Smooth muscle cell (in vitro differentiated cells): Measurements from ENCODE around the gene GRM7. TPM values are rescaled to one million over a fixed set of nuclear protein-coding genes. Genes with fewer than 3 reads are reported as not detected.

ENCODE experiments used
- DNase-seq: peaks from one replicate; lab custom pipeline; 2025; ENCODE audit not compliant: unreplicated experiment; lab: John Stamatoyannopoulos, UW
- H2AFZ ChIP-seq: fragments of 200-600 bp; sonication (generic); 2 replicates; pipeline ENCODE4 v1.6.0; 2016; ENCODE audit warnings: antibody characterized with exemption, low read depth, mild to moderate bottlenecking
- H3F3A ChIP-seq: fragments of 200-600 bp; sonication (generic); 2 replicates; pipeline ENCODE4 v1.6.0; 2017; ENCODE audit warnings: antibody characterized with exemption, low read depth
- H3K27ac ChIP-seq: fragments of 200-600 bp; sonication (generic); 2 replicates; pipeline ENCODE4 v1.5.1; 2016; ENCODE audit warnings: low read depth, mild to moderate bottlenecking
- H3K27me3 ChIP-seq: fragments of 200-600 bp; sonication (generic); 2 replicates; pipeline ENCODE4 v1.6.1; 2016; ENCODE audit warnings: low read depth, mild to moderate bottlenecking
- H3K36me3 ChIP-seq: fragments of 200-600 bp; sonication (generic); 2 replicates; pipeline ENCODE4 v1.5.1; 2016; ENCODE audit warnings: low read depth
- H3K4me1 ChIP-seq: fragments of 200-600 bp; sonication (generic); 2 replicates; pipeline ENCODE4 v1.5.1; 2016; ENCODE audit warnings: low read depth
- H3K4me2 ChIP-seq: fragments of 200-600 bp; sonication (generic); 2 replicates; pipeline ENCODE4 v1.6.0; 2016; ENCODE audit warnings: mild to moderate bottlenecking
- H3K4me3 ChIP-seq: fragments of 200-600 bp; sonication (generic); 2 replicates; pipeline ENCODE4 v1.5.1; 2016; ENCODE audit warnings: mild to moderate bottlenecking
- H3K79me2 ChIP-seq: fragments of 200-600 bp; sonication (generic); 2 replicates; pipeline ENCODE4 v1.6.0; 2016; ENCODE audit warnings: low read depth, mild to moderate bottlenecking
- H3K9ac ChIP-seq: fragments of 200-600 bp; sonication (generic); 2 replicates; pipeline ENCODE4 v1.6.0; 2016; ENCODE audit warnings: low read depth
- H3K9me3 ChIP-seq: fragments of 200-600 bp; sonication (generic); replicated peaks from 2 replicates; pipeline ENCODE4 v1.5.1; 2016; ENCODE audit warnings: low read depth
- H4K20me1 ChIP-seq: fragments of 200-600 bp; sonication (generic); 2 replicates; pipeline ENCODE4 v1.6.0; 2016; ENCODE audit warnings: low read depth
- WGBS: methylation state at CpG from one replicate; pipeline ENCODE4 v1.1.7; 2016; ENCODE audit warnings: low lambda C conversion rate; 5-methylcytosine and 5-hydroxymethylcytosine counted together
- polyA plus RNA-seq: library from polyadenylated mRNA; unstranded; fragments of >200 nt; fragmentation: Nextera tagmentation; extraction: Ambion mirVana; gene quantifications from 2 replicates; pipeline ENCODE4 v1.2.1, GENCODE V29; 2016
- total RNA-seq: library from RNA; depleted of rRNA; stranded (reverse); fragments of >200 nt; gene quantifications from 2 replicates; pipeline ENCODE4 v1.2.3, GENCODE V29; 2014
- TF ChIP-seq, protein P1 (sequence below): fragments of 200-600 bp; sonication (generic); IDR thresholded peaks from 2 replicates; pipeline ENCODE4 v1.5.1; 2017; ENCODE audit warnings: borderline replicate concordance, mild to moderate bottlenecking, antibody characterized with exemption; ENCODE audit not compliant: insufficient read depth, poor library complexity, severe bottlenecking

Gene GRM7
- total and polyA plus RNA-seq, 2 experiments from 2014 or later, result not detected

GRCh38 chr3:7487763-7488162 lies 626.8 kb downstream of the GRM7 start:
- no peaks in the 10 kb centered on the region for H3K4me1 ChIP-seq
- no peak for DNase-seq
- H3K27me3 ChIP-seq, result no peaks in the 10 kb centered on the region
- H3K9ac ChIP-seq, result no peak overlapping the region
- no peaks in the 10 kb centered on the region for H4K20me1 ChIP-seq
- H3K27ac ChIP-seq, result no peak overlapping the region
- no peaks in the 10 kb centered on the region for H3K9me3 ChIP-seq
- TF ChIP-seq, protein P1, sequence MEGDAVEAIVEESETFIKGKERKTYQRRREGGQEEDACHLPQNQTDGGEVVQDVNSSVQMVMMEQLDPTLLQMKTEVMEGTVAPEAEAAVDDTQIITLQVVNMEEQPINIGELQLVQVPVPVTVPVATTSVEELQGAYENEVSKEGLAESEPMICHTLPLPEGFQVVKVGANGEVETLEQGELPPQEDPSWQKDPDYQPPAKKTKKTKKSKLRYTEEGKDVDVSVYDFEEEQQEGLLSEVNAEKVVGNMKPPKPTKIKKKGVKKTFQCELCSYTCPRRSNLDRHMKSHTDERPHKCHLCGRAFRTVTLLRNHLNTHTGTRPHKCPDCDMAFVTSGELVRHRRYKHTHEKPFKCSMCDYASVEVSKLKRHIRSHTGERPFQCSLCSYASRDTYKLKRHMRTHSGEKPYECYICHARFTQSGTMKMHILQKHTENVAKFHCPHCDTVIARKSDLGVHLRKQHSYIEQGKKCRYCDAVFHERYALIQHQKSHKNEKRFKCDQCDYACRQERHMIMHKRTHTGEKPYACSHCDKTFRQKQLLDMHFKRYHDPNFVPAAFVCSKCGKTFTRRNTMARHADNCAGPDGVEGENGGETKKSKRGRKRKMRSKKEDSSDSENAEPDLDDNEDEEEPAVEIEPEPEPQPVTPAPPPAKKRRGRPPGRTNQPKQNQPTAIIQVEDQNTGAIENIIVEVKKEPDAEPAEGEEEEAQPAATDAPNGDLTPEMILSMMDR, result no peak
- H3K4me2 ChIP-seq, result no peak overlapping the region
- no peaks in the 10 kb centered on the region for H3K36me3 ChIP-seq
- no peaks in the 10 kb centered on the region for H3F3A ChIP-seq
- H2AFZ ChIP-seq, result no peak overlapping the region
- H3K4me3 ChIP-seq, result no peak overlapping the region
- no peaks in the 10 kb centered on the region for H3K79me2 ChIP-seq
- 88% methylated on average over 1 of the region's 1 CpG for WGBS

DNA sequence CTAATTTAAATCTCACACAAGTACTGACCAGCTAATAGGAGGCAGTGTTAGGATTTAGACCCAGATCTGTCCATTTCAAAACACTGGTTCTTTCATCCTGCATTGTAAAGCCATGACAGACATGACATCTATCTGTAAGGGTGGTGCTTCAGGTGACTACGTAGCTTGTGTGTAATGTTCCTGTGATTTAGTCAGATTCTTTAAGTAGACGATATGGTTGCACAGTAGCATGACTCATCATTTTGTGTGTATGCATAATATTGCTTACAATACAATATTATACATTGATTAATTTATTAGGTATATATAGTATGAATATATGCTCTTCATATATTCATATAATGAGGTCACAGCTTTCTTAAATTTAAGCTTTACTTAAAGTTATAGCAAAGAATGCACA lies 628.5 kb downstream of the GRM7 start:
- no peaks in the 10 kb centered on the region for H3K79me2 ChIP-seq
- no peak overlapping the region for H3K9ac ChIP-seq
- H3K4me3 ChIP-seq, result no peak overlapping the region
- H3K27me3 ChIP-seq, result no peaks in the 10 kb centered on the region
- no peaks in the 10 kb centered on the region for H4K20me1 ChIP-seq
- H3K4me1 ChIP-seq, result no peaks in the 10 kb centered on the region
- H3K27ac ChIP-seq, result no peak overlapping the region
- 84% methylated on average over 2 of the region's 2 CpGs for WGBS
- H3K36me3 ChIP-seq, result no peaks in the 10 kb centered on the region
- H2AFZ ChIP-seq, result no peak overlapping the region
- no peak overlapping the region for H3K4me2 ChIP-seq
- H3K9me3 ChIP-seq, result no peaks in the 10 kb centered on the region
- TF ChIP-seq, protein P1, result no peak
- DNase-seq, result no peak
- no peaks in the 10 kb centered on the region for H3F3A ChIP-seq

- no peak for DNase-seq
- Histone ChIP-seq H3K4me2 (no peak overlapping the region), H4K20me1 (no peaks in the 10 kb centered on the region), H3K9ac (no peak overlapping the region), H3K27me3 (no peaks in the 10 kb centered on the region), H3K4me3 (no peak overlapping the region), H3K4me1 (no peaks in the 10 kb centered on the region), H3K9me3 (no peaks in the 10 kb centered on the region), H3K79me2 (no peaks in the 10 kb centered on the region), H3F3A (no peaks in the 10 kb centered on the region), H3K27ac (no peak overlapping the region), H3K36me3 (no peaks in the 10 kb centered on the region), H2AFZ (no peak overlapping the region)
- TF ChIP-seq, protein P1, result no peak
- 95% methylated on average over 3 of the region's 3 CpGs for WGBS
These were observed 637.8 kb downstream of the GRM7 start for GRCh38 chr3:7498715-7499114.

GRCh38 chr3:7503431-7503830 lies 642.5 kb downstream of the GRM7 start:
- H4K20me1 ChIP-seq, result no peaks in the 10 kb centered on the region
- H3K4me2 ChIP-seq, result no peak overlapping the region
- 87% methylated on average over 4 of the region's 4 CpGs for WGBS

More at GRCh38 chr3:7503431-7503830, 642.5 kb downstream of the GRM7 start:
- Histone ChIP-seq H3K9ac (no peak overlapping the region), H2AFZ (no peak overlapping the region), H3K27ac (no peak overlapping the region), H3K79me2 (no peaks in the 10 kb centered on the region), H3F3A (peaks cover 10% of the 10 kb centered on the region), H3K4me1 (no peaks in the 10 kb centered on the region), H3K4me3 (no peak overlapping the region), H3K9me3 (no peaks in the 10 kb centered on the region), H3K27me3 (no peaks in the 10 kb centered on the region), H3K36me3 (no peaks in the 10 kb centered on the region)
- TF ChIP-seq, protein P1, result no peak
- no peak for DNase-seq
